Measurements from ENCODE around the gene FNBP1. TPM values are rescaled to one million over a fixed set of nuclear protein-coding genes. Genes with fewer than 3 reads are reported as not detected.
"Not testable (repeated sequence)": the region's sequence is repeated elsewhere in the genome, so short reads cannot be mapped to it uniquely, and the experiment has no call there.

FNBP1 gene
- total RNA-seq, 1 experiment from 2014 or later = 53.6 TPM

GRCh38 chr9:129981180-129981907, 61.6 kb downstream of the FNBP1 start:
- intact Hi-C loops (cut with micrococcal nuclease; ENCODE audit: unreplicated experiment) (no loop called here), in situ Hi-C loops (cut with HindIII; ENCODE audit: low pct_unique_long_range_greater_than_20kb, low sequenced_read_pairs) (no loop called here)
- ChIA-PET POLR2A (no interaction called here), CTCF (no interaction called here)
- no peaks in the 10 kb centered on the region for H3K4me1 ChIP-seq (ENCODE audit: control insufficient read depth, insufficient read depth, low read length)
- H3K27ac ChIP-seq (ENCODE audit: low read length) = no peak overlapping the region
- ATAC-seq = no peak
- no peak overlapping the region for H3K4me3 ChIP-seq (ENCODE audit: low read depth in 2 of 2, low read length in 2 of 2)
- no TSS peak for BruUV-seq (replicated peaks)
- H3K9me3 ChIP-seq (ENCODE audit: control insufficient read depth, insufficient read depth, low read depth, low read length) = no peaks in the 10 kb centered on the region
- H3K27me3 ChIP-seq (ENCODE audit: control insufficient read depth, insufficient read depth, low read length) = no peaks in the 10 kb centered on the region
- H3K36me3 ChIP-seq (ENCODE audit: control insufficient read depth, insufficient read depth, low read length) = peaks cover 3% of the 10 kb centered on the region; the same call in 1 of the 2 replicates
- DNase-seq (ENCODE audit: low read depth, low spot score) = no peak
- TF ChIP-seq TCF7L2 (IDR thresholded peaks at IDR 0.05; ENCODE audit: low read depth, low read length) = no peak
- TF ChIP-seq CTCF (IDR thresholded peaks at IDR 0.05) = no peak
- no peak for TF ChIP-seq POLR2AphosphoS5 (IDR thresholded peaks at IDR 0.05; ENCODE audit: low read depth, low read length)
- TF ChIP-seq REST (IDR thresholded peaks at IDR 0.05; ENCODE audit: insufficient read depth in 1 of 2, low read depth in 2 of 2, low read length in 1 of 2) = no peak
- TF ChIP-seq SIN3A (IDR thresholded peaks at IDR 0.05; ENCODE audit: borderline replicate concordance, insufficient read depth, low read depth, low read length) = no peak

DNA sequence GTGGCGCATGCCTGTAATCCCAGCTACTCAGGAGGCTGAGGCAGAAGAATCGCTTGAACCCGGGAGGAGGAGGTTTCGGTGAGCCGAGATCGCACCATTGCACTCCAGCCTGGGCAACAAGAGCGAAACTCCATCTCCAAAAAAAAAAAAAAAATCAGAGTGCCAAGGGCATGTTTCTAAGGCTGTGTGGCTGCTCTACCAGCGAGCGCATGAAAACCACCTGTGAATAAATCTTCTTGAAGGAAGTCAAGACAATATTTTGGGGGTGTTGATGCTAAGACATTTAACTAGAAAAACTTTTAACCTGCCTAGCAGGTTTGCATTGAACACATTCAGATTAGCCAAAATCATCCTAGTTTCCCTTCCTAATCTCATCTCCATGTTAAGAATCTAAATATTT, 62.8 kb downstream of the FNBP1 start:
- intact Hi-C loops (cut with micrococcal nuclease; ENCODE audit: unreplicated experiment); H3K4me3 ChIP-seq (ENCODE audit: low read depth in 2 of 2, low read length in 2 of 2); H3K36me3 ChIP-seq (ENCODE audit: control insufficient read depth, insufficient read depth, low read length); BruUV-seq (replicated peaks); ATAC-seq; H3K27ac ChIP-seq (ENCODE audit: low read length); DNase-seq (ENCODE audit: low read depth, low spot score); H3K4me1 ChIP-seq (ENCODE audit: control insufficient read depth, insufficient read depth, low read length); in situ Hi-C loops (cut with HindIII; ENCODE audit: low pct_unique_long_range_greater_than_20kb, low sequenced_read_pairs); H3K27me3 ChIP-seq (ENCODE audit: control insufficient read depth, insufficient read depth, low read length); CTCF ChIA-PET; H3K9me3 ChIP-seq (ENCODE audit: control insufficient read depth, insufficient read depth, low read depth, low read length); POLR2A ChIA-PET: not testable (repeated sequence)

DNA sequence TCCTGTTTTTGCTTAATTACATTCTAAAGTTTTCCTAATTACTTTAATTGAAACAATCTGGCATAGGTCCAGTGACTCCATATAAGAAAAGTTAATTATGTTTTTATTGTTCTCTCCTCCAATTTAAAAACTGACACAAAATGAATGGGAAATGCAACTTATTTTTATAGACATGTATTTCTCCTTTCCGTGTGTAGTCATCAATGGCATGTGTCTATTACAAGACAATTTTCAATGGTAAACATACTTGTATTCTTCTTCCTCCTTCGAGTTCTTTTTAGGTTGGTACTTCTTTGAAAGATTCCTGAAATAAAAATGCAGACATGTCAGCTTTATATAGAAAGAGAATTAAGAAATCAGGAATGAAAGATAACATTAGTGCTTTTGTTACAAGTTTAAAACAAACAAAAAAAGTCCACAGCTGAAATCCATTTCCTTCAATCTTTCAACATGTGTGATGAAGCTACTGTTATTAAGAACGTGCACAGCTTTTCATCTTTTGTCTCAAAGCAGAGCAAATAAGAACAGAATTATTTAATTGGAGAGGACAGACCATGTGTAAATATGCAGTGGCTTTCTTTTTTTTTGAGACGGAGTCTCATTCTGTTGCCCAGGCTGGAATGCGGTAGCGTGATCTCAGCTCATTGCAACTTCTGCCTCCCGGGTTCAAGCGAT, 63.8 kb downstream of the FNBP1 start:
- Histone ChIP-seq H3K9me3 (ENCODE audit: control insufficient read depth, insufficient read depth, low read depth, low read length) (no peaks in the 10 kb centered on the region), H3K4me1 (ENCODE audit: control insufficient read depth, insufficient read depth, low read length) (no peaks in the 10 kb centered on the region), H3K4me3 (ENCODE audit: low read depth in 2 of 2, low read length in 2 of 2) (no peak overlapping the region), H3K27me3 (ENCODE audit: control insufficient read depth, insufficient read depth, low read length) (no peaks in the 10 kb centered on the region), H3K27ac (ENCODE audit: low read length) (no peak overlapping the region), H3K36me3 (ENCODE audit: control insufficient read depth, insufficient read depth, low read length) (peaks cover 5% of the 10 kb centered on the region)
- in situ Hi-C loops (cut with HindIII; ENCODE audit: low pct_unique_long_range_greater_than_20kb, low sequenced_read_pairs) = no loop called here
- TF ChIP-seq POLR2AphosphoS5 (IDR thresholded peaks at IDR 0.05; ENCODE audit: low read depth, low read length) (no peak), SIN3A (IDR thresholded peaks at IDR 0.05; ENCODE audit: borderline replicate concordance, insufficient read depth, low read depth, low read length) (no peak), CTCF (IDR thresholded peaks at IDR 0.05) (no peak), REST (IDR thresholded peaks at IDR 0.05; ENCODE audit: insufficient read depth in 1 of 2, low read depth in 2 of 2, low read length in 1 of 2) (no peak), TCF7L2 (IDR thresholded peaks at IDR 0.05; ENCODE audit: low read depth, low read length) (no peak)
- intact Hi-C loops (cut with micrococcal nuclease; ENCODE audit: unreplicated experiment) = no loop called here
- BruUV-seq (replicated peaks) = no TSS peak
- no peak for DNase-seq (ENCODE audit: low read depth, low spot score)
- no peak for ATAC-seq
- ChIA-PET POLR2A (no interaction called here), CTCF (no interaction called here)
